ENCODE results near the gene ZNF30.
"Not testable (repeated sequence)": the region's sequence is repeated elsewhere in the genome, so short reads cannot be mapped to it uniquely, and the experiment has no call there.

ZNF30 gene

GRCh38 chr19:34960940-34961679, 34.4 kb downstream of the ZNF30 start:
- DNase-seq: no peak

DNA sequence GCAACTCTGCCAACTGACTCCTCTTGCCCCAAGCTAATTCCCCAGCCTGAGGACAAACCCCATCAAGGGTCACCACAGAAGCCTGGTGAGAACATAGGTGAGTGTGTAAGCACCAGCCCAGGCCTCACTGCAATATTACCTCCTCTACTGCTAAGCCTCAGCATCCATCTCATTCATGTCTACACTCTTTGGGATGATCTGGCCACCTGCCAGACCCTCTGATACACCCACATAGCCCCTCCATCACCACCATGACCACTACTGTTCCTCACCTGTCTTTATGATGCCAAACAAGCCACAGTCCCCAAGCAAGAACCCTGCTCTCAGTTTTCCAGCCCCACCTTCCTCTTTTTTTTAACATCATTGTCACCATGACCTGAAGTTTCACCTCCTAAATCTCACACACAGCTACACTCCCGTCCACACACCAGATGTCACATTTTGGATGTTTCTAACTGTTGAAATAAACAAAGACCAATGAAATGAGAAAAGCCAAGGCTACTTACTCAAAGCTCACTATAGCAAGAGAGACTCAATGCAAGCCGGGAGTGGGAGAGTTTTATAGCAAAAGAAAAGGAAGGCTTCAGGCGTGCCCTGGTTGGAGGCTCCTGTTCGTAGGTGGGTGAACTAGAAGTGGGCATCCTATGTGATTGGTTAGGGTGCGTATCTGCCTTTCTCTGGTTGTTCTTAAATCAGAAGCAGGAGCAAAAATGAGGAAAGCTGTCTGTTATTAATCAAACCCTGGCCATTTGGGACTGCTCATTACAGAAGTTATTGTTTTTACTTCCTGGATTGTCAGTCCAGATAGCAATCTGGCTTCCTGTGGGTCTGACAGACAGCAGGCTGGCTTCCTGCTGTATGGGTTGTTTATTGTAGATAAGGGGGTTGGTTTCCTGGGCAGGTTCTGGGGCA, 35.3 kb downstream of the ZNF30 start:
- DNase-seq: no peak

DNA sequence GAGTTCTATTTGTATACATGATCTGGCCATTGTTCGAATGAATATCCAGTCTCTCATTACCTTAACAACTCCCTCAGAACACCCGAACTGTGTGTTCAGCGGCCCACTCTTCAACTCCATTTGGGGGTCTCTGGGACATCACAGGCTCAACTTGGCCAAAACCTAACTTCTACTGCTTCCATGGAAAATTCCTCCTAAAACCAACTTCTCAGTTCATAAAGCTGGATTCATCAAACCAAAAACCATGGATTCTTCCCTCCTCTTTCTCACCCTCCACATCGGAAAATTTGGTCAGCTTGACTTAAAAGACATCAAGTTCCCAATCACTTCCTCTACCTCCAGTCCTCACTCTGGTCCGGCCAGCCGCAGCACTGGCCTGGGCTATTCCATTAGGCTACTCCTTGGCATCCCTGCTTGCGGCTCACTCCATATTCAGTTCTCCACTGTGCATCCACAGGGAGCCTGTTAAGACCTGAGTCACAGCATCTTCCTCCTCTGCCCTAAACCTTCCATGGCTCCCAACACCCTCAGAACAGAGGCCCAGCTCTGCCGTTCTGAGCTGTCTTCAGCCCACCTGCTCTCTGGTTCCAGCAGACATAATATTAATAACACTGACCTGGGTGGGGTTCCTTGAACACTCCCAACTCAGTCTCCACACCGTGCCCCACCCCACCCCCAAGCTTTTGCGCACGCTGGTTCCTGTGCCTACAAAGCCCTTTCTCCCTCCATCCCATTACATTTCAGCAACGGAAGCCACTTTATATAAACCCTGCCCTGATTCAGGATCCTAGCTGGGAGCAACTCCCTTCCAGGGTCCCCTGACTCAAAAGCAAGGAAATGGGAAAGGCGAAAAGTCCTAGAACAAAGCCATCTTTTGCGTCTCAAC, 36.2 kb downstream of the ZNF30 start:
- DNase-seq: no peak

- peak; percentile 34 to 61 for DNase-seq
Observed at GRCh38 chr19:34963573-34964406, 37.1 kb downstream of the ZNF30 start, which contains the start of gene ZNF792. Gene ZNF792, minus strand, starts transcription at chr19:34964229. Its CDS starts 567 bp downstream, at chr19:34963662.

GRCh38 chr19:34964598-34964997, 37.9 kb downstream of the ZNF30 start:
- DNase-seq: no peak

DNA sequence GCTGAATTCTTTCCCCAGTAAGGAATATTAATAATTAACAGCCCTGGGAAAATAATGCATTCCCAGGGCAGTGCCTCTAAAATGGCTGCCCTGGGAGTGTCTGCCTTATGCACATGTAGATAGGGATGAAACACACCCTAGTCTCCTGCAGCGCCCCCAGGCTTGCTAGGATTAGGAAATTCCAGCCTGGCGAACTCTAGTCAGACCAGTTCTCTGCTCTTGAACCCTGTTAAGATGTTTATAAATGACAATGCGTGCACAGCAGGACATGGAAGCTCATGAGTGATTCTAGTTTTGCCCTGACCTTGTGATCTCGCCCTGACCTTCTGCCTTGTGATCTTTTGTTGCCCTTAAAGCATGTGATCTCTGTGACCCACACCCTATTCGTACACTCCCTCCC, 38.8 kb downstream of the ZNF30 start:
- DNase-seq: not testable (repeated sequence)

DNA sequence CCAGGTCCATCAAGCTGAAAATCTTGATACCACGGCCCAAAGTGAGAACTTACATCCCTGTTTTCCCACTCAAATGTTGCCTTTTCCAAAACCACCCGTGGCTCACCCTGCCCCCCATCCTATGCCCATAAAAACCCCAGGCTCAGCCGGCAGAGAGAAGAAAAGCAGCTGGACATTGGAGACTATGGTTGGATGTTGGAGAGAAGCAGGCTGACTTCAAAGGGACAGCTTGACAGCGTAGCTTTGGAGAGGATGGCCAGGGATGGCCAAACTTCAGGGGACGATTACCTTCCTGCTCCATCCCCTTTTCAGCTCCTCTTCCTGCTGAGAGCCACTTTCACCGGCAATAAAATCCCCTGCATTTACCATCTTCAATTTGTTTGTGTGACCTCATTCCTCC, 40.8 kb downstream of the ZNF30 start:
- no peak for DNase-seq

DNA sequence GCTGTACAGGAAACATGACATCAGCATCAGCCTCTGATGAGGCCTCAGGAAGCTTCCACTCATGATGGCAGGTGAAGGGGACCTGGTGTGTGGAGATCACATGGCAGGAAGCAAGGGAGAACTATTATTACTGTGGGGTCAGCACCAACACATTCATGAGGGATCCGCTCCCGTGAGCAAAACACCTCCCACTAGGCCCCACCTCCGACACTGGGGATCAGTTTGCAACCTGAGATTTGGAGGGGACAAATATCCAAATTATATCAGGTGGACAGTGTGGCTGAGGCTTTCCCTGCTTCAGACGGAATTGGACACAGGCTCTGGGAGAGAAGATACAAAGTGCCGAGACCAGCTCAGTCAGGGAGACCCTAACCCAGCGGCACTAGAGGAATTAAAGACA, 43.0 kb downstream of the ZNF30 start:
- DNase-seq: no peak

DNA sequence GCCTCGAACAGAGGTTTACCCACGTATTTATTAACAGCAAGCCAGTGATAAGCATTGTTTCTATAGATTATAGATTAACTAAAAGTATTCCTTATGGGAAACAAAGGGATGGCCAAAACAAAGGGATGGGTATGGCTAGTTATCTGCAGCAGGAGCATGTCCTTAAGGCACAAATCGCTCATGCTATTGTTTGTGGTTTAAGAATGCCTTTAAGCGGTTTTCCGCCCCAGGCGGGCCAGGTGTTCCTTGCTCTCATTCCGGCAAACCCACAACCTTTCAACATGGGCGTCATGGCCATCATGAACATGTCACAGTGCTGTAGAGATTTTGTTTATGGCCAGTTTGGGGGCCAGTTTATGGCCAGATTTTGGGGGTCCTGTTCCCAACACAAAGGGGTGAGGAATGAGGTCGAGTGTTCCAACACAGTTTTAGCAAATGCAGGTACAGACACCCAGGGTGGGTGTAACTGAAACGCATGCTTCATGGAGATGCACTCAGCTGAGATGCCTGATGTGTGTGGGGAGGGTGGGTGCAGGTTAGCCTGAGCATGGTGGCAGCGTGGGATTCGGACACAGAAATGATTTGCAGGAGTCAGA, 43.6 kb downstream of the ZNF30 start:
- DNase-seq: not testable (repeated sequence)

GRCh38 chr19:34972163-34972705, 45.5 kb downstream of the ZNF30 start:
- DNase-seq: no peak

DNA sequence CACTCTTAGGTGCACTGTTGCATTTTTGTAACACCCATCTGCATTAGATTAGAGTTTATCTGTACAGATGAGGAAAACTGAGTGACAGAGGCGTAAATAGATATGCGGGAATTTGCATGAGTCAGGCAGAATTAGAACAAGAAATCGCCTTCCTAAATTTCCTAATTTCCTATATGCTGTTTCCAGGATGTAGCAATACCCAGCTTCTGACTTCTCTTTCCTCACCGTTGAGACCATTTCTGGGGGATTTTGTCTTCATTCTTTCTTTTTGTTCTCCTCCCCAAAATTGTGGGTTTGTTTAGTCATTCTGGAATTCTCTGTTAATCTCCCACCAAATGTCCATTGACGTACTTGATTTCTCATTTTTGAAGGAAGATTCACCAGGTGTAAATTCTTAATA, 47.9 kb downstream of the ZNF30 start:
- DNase-seq: no peak

DNA sequence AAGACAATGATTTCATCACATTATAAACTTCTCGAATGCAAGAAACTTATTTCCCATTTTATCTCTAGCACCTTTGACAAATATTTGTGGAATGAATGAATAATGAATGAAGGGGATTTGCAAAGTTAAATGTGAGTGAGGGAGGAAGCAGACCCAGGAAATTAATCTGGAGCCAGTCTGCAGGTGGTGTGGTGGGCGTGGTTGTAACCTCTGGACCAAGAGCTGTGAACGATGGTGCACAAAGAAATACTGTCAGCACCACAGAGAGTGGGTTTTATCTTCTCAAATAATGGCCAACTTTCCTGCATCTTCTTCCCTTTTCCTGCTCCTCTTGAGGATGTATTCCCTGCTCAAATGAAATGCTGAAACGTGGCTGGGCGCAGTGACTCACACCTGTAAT, 48.4 kb downstream of the ZNF30 start:
- DNase-seq: no peak

- no peak for DNase-seq
Observed at GRCh38 chr19:34976611-34977010, 49.9 kb downstream of the ZNF30 start.

DNA sequence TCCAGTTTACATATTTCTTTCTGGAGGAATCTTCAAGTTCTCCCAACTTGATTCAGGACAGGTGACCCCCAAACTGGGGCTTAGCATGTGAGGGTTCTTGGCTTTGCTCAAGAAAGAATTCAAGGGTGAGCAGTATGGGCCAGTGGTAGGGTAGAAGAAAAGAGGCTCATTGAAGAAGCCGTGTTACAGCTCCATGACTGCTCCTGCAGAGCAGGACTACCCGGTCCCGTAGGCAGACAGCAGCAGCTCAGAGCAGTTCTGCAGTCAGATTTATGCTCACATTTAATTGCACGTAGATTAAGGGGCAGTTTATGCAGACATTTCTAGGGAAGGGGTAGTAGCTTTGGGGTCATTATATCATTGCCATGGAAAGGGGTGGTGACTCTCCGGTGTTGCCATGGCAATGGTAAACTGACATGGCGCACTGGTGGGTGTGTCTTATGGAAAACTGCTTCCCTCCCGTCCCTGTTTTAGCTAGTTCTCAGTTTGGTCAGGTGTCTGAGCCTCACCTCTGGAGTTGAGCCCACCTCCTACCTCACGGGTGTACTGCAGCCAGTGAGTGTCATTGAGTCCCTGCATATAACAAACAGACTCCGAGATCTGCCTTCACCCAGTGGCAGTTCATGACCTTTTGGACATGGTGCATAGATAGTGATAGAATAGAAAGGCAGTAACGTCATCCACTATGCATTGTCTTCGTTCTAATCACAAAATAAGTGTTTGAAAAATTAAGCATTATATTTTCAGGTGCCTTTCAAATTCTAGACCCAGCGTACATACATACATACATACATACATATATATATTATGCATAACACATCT, 53.3 kb downstream of the ZNF30 start:
- DNase-seq: no peak

- no peak for DNase-seq
Observed at GRCh38 chr19:34982275-34982674, 55.6 kb downstream of the ZNF30 start.

DNA sequence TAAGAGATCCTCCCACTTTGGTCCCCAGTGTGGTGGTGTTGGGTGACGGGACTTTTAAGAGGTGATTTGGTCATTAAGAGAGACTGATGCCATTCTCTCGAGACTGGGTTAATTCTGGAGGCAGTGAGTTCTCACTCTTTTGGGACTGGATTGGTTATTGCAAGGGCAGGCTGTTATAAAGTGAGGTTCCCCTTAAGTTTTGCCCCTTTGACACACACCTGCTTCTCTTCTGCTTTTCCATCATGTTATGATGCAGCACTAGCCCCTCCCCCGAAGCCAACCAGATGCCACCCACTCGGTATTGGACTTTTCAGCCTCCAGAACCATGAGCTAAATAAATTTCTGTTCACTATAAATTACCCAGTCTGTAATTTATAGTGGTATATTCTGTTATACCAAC, 57.1 kb downstream of the ZNF30 start:
- no peak for DNase-seq

GRCh38 chr19:34984287-34984686, 57.6 kb downstream of the ZNF30 start:
- DNase-seq: no peak

GRCh38 chr19:34985249-34986022, 58.7 kb downstream of the ZNF30 start:
- DNase-seq: peak in 1 of 2 experiments; percentile 25

GRCh38 chr19:34988119-34988518, 61.4 kb downstream of the ZNF30 start:
- DNase-seq: no peak

GRCh38 chr19:34989298-34989697, 62.6 kb downstream of the ZNF30 start:
- DNase-seq: no peak
